Measurements from ENCODE around the gene TEX22. TPM values are rescaled to one million over a fixed set of nuclear protein-coding genes. Genes with fewer than 3 reads are reported as not detected.

TEX22 gene
- total and polyA plus RNA-seq, 4 donors = 0.02 to 0.14 (median 0.08) TPM; not detected in 1

GRCh38 chr14:105368426-105368825, 29.9 kb upstream of the TEX22 start:
- Histone ChIP-seq H3K4me1 (ENCODE audit: control insufficient read depth in 4 of 4, insufficient read depth in 4 of 4, low read length in 3 of 4) (no peaks in the 10 kb centered on the region), H3K27ac (ENCODE audit: low read depth in 1 of 2, low read length in 2 of 2) (no peak overlapping the region), H3K9ac (ENCODE audit: low read depth in 1 of 2, low read length in 2 of 2) (no peak overlapping the region), H3K9me3 (ENCODE audit: control insufficient read depth in 4 of 4, low read length in 3 of 4) (no peaks in the 10 kb centered on the region), H3K36me3 (ENCODE audit: control insufficient read depth in 4 of 4, insufficient read depth in 3 of 4, low read depth in 1 of 4, low read length in 3 of 4) (peaks cover 0 to 2% (median 0%) of the 10 kb centered on the region in 4 donors), H3K4me3 (ENCODE audit: low read depth in 1 of 3, low read length in 3 of 3) (no peak overlapping the region), H3K27me3 (ENCODE audit: control insufficient read depth in 4 of 4, insufficient read depth in 4 of 4, low read length in 3 of 4) (no peaks in the 10 kb centered on the region)
- no peak for DNase-seq (ENCODE audit: low spot score)
- WGBS = 95% methylated on average over 20 of the region's 20 CpGs
- no peak for TF ChIP-seq ZBTB33 (IDR thresholded peaks at IDR 0.05)
- no peak for TF ChIP-seq HNF4G (IDR thresholded peaks at IDR 0.05)
- TF ChIP-seq RAD21 (IDR thresholded peaks at IDR 0.05) = no peak
- no peak for TF ChIP-seq RXRA (IDR thresholded peaks at IDR 0.05)
- no peak for TF ChIP-seq MAX (IDR thresholded peaks at IDR 0.05)
- TF ChIP-seq ATF3 (IDR thresholded peaks at IDR 0.05) = no peak
- TF ChIP-seq FOXA2 (IDR thresholded peaks at IDR 0.05) = no peak
- TF ChIP-seq EGR1 (IDR thresholded peaks at IDR 0.05; ENCODE audit: low read depth in 2 of 2) = no peak
- no peak for TF ChIP-seq TAF1 (conservative IDR thresholded peaks at IDR 0.05)
- TF ChIP-seq GABPA (IDR thresholded peaks at IDR 0.05 in 1 of 2, conservative IDR thresholded peaks at IDR 0.05 in 1 of 2) = no peak
- no peak for TF ChIP-seq NR2F2 (IDR thresholded peaks at IDR 0.05)
- no peak for TF ChIP-seq JUND (IDR thresholded peaks at IDR 0.05)
- TF ChIP-seq HNF4A (conservative IDR thresholded peaks at IDR 0.05) = no peak
- TF ChIP-seq SP1 (IDR thresholded peaks at IDR 0.05) = no peak
- TF ChIP-seq YY1 (IDR thresholded peaks at IDR 0.05) = no peak
- TF ChIP-seq CTCF (IDR thresholded peaks at IDR 0.05; ENCODE audit: low read depth, low read length, missing input control) = no peak
- TF ChIP-seq REST (IDR thresholded peaks at IDR 0.05) = no peak

Measured in liver (tissue), 9 donors.